Panc1 (cell line): ENCODE data around the gene ARRDC4.

Experiments
- POLR2AphosphoS5 ChIP-seq: IDR thresholded peaks from 2 replicates; pipeline ENCODE4 v1.6.1; 2012; ENCODE audit warnings: mild to moderate bottlenecking, low read depth, low read length, moderate library complexity
- SIN3A ChIP-seq: IDR thresholded peaks from 2 replicates; pipeline ENCODE4 v1.6.1; 2012; ENCODE audit warnings: low read depth, mild to moderate bottlenecking, low read length, moderate library complexity, borderline replicate concordance; ENCODE audit not compliant: insufficient read depth
- TCF7L2 ChIP-seq: IDR thresholded peaks from 2 replicates; pipeline ENCODE4 v1.6.1; 2011; ENCODE audit warnings: mild to moderate bottlenecking, low read depth, low read length, inconsistent platforms
- TF ChIP-seq, protein P1 (sequence below): fragments of 450-650 bp; IDR thresholded peaks from 2 replicates; pipeline ENCODE4 v1.5.1; 2017; ENCODE audit warnings: mild to moderate bottlenecking
- TF ChIP-seq, protein P2 (sequence below), 2 experiments: IDR thresholded peaks; 2 replicates each; pipeline ENCODE4 v1.6.1; 2011 to 2012; ENCODE audit warnings: low read depth in 2 of 2, control low read depth in 1 of 2, low read length in 1 of 2, mild to moderate bottlenecking in 1 of 2, moderate library complexity in 1 of 2; ENCODE audit not compliant: insufficient read depth in 1 of 2

DNA sequence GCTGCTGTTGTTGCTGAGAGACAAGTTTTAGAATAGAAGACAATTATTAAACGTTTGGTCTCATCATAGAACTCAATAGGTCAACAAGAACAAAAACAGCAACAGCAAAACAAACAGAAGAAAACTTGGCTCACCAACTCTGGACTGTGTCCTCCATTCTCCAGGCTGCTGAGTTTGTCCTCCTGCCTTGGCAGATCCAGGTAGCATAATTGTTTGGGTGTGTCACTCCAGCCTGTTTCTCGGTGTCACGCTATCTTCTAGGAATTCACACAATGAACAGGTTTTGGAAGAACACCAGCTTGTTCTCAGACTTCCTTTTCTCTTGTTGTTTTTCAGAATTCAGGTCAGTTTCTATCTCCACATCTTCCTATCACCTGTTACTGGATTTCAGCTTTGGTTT, 34.7 kb downstream of the ARRDC4 start:
- TF ChIP-seq, protein P1, sequence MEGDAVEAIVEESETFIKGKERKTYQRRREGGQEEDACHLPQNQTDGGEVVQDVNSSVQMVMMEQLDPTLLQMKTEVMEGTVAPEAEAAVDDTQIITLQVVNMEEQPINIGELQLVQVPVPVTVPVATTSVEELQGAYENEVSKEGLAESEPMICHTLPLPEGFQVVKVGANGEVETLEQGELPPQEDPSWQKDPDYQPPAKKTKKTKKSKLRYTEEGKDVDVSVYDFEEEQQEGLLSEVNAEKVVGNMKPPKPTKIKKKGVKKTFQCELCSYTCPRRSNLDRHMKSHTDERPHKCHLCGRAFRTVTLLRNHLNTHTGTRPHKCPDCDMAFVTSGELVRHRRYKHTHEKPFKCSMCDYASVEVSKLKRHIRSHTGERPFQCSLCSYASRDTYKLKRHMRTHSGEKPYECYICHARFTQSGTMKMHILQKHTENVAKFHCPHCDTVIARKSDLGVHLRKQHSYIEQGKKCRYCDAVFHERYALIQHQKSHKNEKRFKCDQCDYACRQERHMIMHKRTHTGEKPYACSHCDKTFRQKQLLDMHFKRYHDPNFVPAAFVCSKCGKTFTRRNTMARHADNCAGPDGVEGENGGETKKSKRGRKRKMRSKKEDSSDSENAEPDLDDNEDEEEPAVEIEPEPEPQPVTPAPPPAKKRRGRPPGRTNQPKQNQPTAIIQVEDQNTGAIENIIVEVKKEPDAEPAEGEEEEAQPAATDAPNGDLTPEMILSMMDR, result no peak
- TF ChIP-seq SIN3A (no peak), POLR2AphosphoS5 (no peak), TCF7L2 (no peak)
- TF ChIP-seq, protein P2, sequence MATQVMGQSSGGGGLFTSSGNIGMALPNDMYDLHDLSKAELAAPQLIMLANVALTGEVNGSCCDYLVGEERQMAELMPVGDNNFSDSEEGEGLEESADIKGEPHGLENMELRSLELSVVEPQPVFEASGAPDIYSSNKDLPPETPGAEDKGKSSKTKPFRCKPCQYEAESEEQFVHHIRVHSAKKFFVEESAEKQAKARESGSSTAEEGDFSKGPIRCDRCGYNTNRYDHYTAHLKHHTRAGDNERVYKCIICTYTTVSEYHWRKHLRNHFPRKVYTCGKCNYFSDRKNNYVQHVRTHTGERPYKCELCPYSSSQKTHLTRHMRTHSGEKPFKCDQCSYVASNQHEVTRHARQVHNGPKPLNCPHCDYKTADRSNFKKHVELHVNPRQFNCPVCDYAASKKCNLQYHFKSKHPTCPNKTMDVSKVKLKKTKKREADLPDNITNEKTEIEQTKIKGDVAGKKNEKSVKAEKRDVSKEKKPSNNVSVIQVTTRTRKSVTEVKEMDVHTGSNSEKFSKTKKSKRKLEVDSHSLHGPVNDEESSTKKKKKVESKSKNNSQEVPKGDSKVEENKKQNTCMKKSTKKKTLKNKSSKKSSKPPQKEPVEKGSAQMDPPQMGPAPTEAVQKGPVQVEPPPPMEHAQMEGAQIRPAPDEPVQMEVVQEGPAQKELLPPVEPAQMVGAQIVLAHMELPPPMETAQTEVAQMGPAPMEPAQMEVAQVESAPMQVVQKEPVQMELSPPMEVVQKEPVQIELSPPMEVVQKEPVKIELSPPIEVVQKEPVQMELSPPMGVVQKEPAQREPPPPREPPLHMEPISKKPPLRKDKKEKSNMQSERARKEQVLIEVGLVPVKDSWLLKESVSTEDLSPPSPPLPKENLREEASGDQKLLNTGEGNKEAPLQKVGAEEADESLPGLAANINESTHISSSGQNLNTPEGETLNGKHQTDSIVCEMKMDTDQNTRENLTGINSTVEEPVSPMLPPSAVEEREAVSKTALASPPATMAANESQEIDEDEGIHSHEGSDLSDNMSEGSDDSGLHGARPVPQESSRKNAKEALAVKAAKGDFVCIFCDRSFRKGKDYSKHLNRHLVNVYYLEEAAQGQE (IDR thresholded peaks at IDR 0.05; ENCODE audit: insufficient read depth in 1 of 2, low read depth in 2 of 2, low read length in 1 of 2), result no peak
